ENCODE data around the gene POLR3GL. TPM values are rescaled to one million over a fixed set of nuclear protein-coding genes. Genes with fewer than 3 reads are reported as not detected.
"Not testable (repeated sequence)": the region's sequence is repeated elsewhere in the genome, so short reads cannot be mapped to it uniquely, and the experiment has no call there.

The POLR3GL gene
- total RNA-seq, 2 experiments from 2014 or later, result 19.8 to 27.3 TPM

DNA sequence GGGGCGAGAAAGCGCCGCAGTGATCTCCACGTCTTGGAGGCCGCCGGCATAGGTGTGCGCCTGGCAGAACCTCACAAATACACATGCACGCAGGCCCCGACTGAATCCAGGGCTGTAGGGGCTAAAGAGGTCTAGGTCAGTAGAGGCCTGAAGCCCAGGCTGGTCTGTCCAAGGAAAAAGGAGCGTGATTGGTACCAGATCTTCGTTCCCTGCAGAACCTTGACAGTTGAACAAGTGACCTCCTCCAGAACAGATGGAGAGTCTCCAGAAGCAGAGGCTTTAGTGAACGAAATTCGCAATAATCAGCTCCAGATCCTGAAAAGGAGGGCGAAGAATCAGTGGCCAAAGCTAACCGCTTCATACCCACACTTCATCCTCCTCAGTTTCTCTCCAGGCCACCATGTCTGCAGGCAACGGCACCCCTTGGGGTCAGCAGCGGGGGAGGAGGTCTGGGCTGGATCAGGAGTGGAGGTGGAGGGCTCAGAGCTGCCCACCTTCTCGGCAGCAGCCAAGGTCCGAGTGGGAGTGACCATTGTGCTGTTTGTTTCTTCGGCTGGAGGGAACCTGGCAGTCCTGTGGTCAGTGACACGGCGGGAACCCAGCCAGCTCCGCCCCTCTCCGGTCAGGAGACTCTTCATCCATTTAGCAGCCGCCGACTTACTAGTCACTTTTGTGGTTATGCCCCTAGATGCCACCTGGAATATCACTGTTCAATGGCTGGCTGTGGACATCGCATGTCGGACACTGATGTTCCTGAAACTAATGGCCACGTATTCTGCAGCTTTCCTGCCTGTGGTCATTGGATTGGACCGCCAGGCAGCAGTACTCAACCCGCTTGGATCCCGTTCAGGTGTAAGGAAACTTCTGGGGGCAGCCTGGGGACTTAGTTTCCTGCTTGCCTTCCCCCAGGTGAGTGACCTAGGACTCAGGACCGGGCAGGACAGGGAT is 45.2 kb upstream of the POLR3GL start:
- no peak for DNase-seq (ENCODE audit: low spot score)
- ChIA-PET POLR2A (interaction anchor here (0.6 to 2.0 kb wide), 6 partner anchors 8 to 129 kb away, joined by 3 to 9 read pairs (median 4); partner anchors contain the start of genes LIX1L and RBM8A), CTCF (ENCODE audit: unreplicated experiment) (interaction anchor here (0.6 to 0.9 kb wide), 3 partner anchors 8 to 83 kb away, joined by 3 read pairs; partner anchors contain the start of genes POLR3GL and RBM8A)
- no peaks in the 10 kb centered on the region for H4K20me1 ChIP-seq (ENCODE audit: insufficient read depth, low read length)
- H3K36me3 ChIP-seq (ENCODE audit: insufficient read depth, low read length), result peaks cover 33% of the 10 kb centered on the region
- intact Hi-C loops (cut with micrococcal nuclease; ENCODE audit: unreplicated experiment), result no loop called here
- H3K4me1 ChIP-seq (ENCODE audit: insufficient read depth, low read length, poor library complexity, severe bottlenecking), result peaks cover 16% of the 10 kb centered on the region
- H3K4me2 ChIP-seq (ENCODE audit: low read length), result peak overlapping the region; percentile 77
- no TSS peak for BruUV-seq (replicated peaks)
- no peaks in the 10 kb centered on the region for H3K79me2 ChIP-seq (ENCODE audit: insufficient read depth, low read depth, low read length)
- H2AFZ ChIP-seq (ENCODE audit: low read length), result peak overlapping the region; percentile 70; the same call in 1 of the 2 replicates
- peak overlapping the region; percentile 58 for H3K27ac ChIP-seq (ENCODE audit: low read depth, low read length, poor library complexity, severe bottlenecking)
- H3K9me3 ChIP-seq (ENCODE audit: low read length), result no peaks in the 10 kb centered on the region
- TF ChIP-seq, protein P1, sequence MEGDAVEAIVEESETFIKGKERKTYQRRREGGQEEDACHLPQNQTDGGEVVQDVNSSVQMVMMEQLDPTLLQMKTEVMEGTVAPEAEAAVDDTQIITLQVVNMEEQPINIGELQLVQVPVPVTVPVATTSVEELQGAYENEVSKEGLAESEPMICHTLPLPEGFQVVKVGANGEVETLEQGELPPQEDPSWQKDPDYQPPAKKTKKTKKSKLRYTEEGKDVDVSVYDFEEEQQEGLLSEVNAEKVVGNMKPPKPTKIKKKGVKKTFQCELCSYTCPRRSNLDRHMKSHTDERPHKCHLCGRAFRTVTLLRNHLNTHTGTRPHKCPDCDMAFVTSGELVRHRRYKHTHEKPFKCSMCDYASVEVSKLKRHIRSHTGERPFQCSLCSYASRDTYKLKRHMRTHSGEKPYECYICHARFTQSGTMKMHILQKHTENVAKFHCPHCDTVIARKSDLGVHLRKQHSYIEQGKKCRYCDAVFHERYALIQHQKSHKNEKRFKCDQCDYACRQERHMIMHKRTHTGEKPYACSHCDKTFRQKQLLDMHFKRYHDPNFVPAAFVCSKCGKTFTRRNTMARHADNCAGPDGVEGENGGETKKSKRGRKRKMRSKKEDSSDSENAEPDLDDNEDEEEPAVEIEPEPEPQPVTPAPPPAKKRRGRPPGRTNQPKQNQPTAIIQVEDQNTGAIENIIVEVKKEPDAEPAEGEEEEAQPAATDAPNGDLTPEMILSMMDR (conservative IDR thresholded peaks at IDR 0.05; ENCODE audit: low read length), result no peak
- TF ChIP-seq EZH2phosphoT487 (IDR thresholded peaks at IDR 0.05; ENCODE audit: borderline replicate concordance, low read depth, low read length), result no peak
- peak overlapping the region; percentile 85 for H3K4me3 ChIP-seq (ENCODE audit: low read depth, low read length, poor library complexity, severe bottlenecking)
- no peaks in the 10 kb centered on the region for H3K9me2 ChIP-seq (ENCODE audit: insufficient read depth, low read length)

DNA sequence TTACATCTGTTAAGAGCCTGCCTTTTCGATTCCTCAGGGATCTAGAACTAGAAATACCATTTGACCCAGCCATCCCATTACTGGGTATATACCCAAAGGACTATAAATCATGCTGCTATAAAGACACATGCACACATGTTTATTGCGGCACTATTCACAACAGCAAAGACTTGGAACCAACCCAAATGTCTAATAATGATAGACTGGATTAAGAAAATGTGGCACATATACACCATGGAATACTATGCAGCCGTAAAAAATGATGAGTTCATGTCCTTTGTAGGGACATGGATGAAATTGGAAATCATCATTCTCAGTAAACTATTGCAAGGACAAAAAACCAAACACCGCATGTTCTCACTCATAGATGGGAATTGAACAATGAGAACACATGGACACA is 44.2 kb upstream of the POLR3GL start:
- POLR2A ChIA-PET; CTCF ChIA-PET (ENCODE audit: unreplicated experiment); intact Hi-C loops (cut with micrococcal nuclease; ENCODE audit: unreplicated experiment); DNase-seq (ENCODE audit: low spot score); H3K9me2 ChIP-seq (ENCODE audit: insufficient read depth, low read length); H3K79me2 ChIP-seq (ENCODE audit: insufficient read depth, low read depth, low read length); H2AFZ ChIP-seq (ENCODE audit: low read length); H3K9me3 ChIP-seq (ENCODE audit: low read length); H3K27ac ChIP-seq (ENCODE audit: low read depth, low read length, poor library complexity, severe bottlenecking); H3K4me3 ChIP-seq (ENCODE audit: low read depth, low read length, poor library complexity, severe bottlenecking); H4K20me1 ChIP-seq (ENCODE audit: insufficient read depth, low read length); H3K4me2 ChIP-seq (ENCODE audit: low read length); BruUV-seq (replicated peaks): not testable (repeated sequence)
- peaks cover 16% of the 10 kb centered on the region for H3K4me1 ChIP-seq (ENCODE audit: insufficient read depth, low read length, poor library complexity, severe bottlenecking)
- H3K36me3 ChIP-seq (ENCODE audit: insufficient read depth, low read length), result peaks cover 36% of the 10 kb centered on the region

DNA sequence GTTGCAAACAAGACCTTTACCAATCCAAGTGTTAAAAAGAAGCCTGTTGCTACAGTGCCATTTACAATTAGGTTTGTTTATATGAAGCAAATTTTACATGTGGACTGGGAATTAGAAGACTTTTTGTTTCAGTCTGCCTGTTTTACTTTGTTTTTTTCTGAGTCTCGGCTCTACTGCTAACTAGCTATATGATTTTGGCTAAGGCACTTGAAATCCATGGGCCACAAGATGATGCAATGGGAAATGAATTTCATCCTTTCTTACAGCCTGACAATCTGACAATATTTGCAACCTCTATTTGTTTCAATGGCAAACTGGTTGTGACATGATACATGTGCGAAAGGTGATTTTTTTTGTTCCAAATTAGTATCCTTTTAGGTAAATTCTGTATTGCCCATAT is 42.2 kb upstream of the POLR3GL start:
- Histone ChIP-seq H3K79me2 (ENCODE audit: insufficient read depth, low read depth, low read length) (peaks cover 16% of the 10 kb centered on the region), H3K4me2 (ENCODE audit: low read length) (no peak overlapping the region), H3K36me3 (ENCODE audit: insufficient read depth, low read length) (peaks cover 41% of the 10 kb centered on the region), H3K4me3 (ENCODE audit: low read depth, low read length, poor library complexity, severe bottlenecking) (no peak overlapping the region), H4K20me1 (ENCODE audit: insufficient read depth, low read length) (no peaks in the 10 kb centered on the region; the same call in 1 of the 2 replicates), H3K9me3 (ENCODE audit: low read length) (no peaks in the 10 kb centered on the region), H3K27ac (ENCODE audit: low read depth, low read length, poor library complexity, severe bottlenecking) (no peak overlapping the region), H2AFZ (ENCODE audit: low read length) (no peak overlapping the region), H3K9me2 (ENCODE audit: insufficient read depth, low read length) (no peaks in the 10 kb centered on the region), H3K4me1 (ENCODE audit: insufficient read depth, low read length, poor library complexity, severe bottlenecking) (peaks cover 23% of the 10 kb centered on the region)
- ChIA-PET POLR2A (no interaction called here), CTCF (ENCODE audit: unreplicated experiment) (no interaction called here)
- TF ChIP-seq EZH2phosphoT487 (IDR thresholded peaks at IDR 0.05; ENCODE audit: borderline replicate concordance, low read depth, low read length), result no peak
- TF ChIP-seq, protein P1 (conservative IDR thresholded peaks at IDR 0.05; ENCODE audit: low read length), result no peak
- DNase-seq (ENCODE audit: low spot score), result no peak
- intact Hi-C loops (cut with micrococcal nuclease; ENCODE audit: unreplicated experiment), result no loop called here
- no TSS peak for BruUV-seq (replicated peaks)
